Psoas muscle (tissue), 8 donors: Measurements from ENCODE around the gene MUC2. TPM values are rescaled to one million over a fixed set of nuclear protein-coding genes. Genes with fewer than 3 reads are reported as not detected.
A peak's percentile ranks its signal among the peaks of the same experiment; 100 is the strongest.

Source experiments
- ATAC-seq, 4 donors: fragments of 200-7000 bp; cut with Tn5 transposase; one replicate each; pipeline ENCODE4 v1.9.1; 2020; ENCODE audit warnings: moderate library complexity in 3 of 4, mild to moderate bottlenecking in 2 of 4
- DNase-seq, 2 donors: peaks; one replicate each; pipeline ENCODE4 v3.0.0-alpha.2; 2020
- H3K27ac ChIP-seq: fragments of 200-600 bp; one replicate; pipeline ENCODE4 v1.8.0; 2022
- H3K27me3 ChIP-seq, 3 donors: fragments of 200-600 bp in 1 of 3; one replicate each; pipeline versions ENCODE4 v1.6.1 to v1.8.0; 2013 to 2022; ENCODE audit warnings: low read length in 2 of 3, mild to moderate bottlenecking in 2 of 3, moderate library complexity in 1 of 3; ENCODE audit not compliant: insufficient read depth in 3 of 3
- H3K36me3 ChIP-seq, 2 donors: fragments of 200-600 bp in 1 of 2; one replicate each; pipeline versions ENCODE4 v1.6.1 to v1.8.0; 2013 to 2022; ENCODE audit warnings: low read depth in 1 of 2, mild to moderate bottlenecking in 1 of 2, moderate library complexity in 1 of 2; ENCODE audit not compliant: insufficient read depth in 1 of 2
- H3K4me1 ChIP-seq: fragments of 200-600 bp; one replicate; pipeline ENCODE4 v1.8.0; 2022
- H3K4me3 ChIP-seq: fragments of 200-600 bp; one replicate; pipeline ENCODE4 v1.8.0; 2022; ENCODE audit warnings: mild to moderate bottlenecking
- H3K9me3 ChIP-seq: fragments of 200-600 bp; one replicate; pipeline ENCODE4 v1.8.0; 2022
- WGBS, 3 donors: extraction: QIAGEN DNeasy Blood & Tissue Kit; methylation state at CpG; one replicate each; pipeline versions ENCODE4 v1.1.6 to v1.1.7; 2013; 5-methylcytosine and 5-hydroxymethylcytosine counted together
- intact Hi-C, 2 donors: fragments of 100-400 bp; cut with DNase I; formaldehyde crosslinking; loops; one replicate each; pipeline versions ENCODE4 v1.11.0 to v1.14.2; 2022
- polyA plus RNA-seq, 3 donors: library from polyadenylated mRNA; stranded (reverse); fragments of 200-250 nt; gene quantifications; one replicate each; pipeline ENCODE4 v1.2.3, GENCODE V29; 2013
- total RNA-seq, 4 donors: library from RNA; stranded (reverse); fragmentation: NEBNext Ultra II Directional in 2 of 4; extraction: Animal tissue kit (Norgen Biotek cat#: 25700) in 2 of 4; gene quantifications; one replicate each; pipeline versions ENCODE4 v1.2.1 to v1.2.4, GENCODE V29; 2021 to 2023
- TF ChIP-seq, protein P1 (sequence below): fragments of 200-600 bp; IDR thresholded peaks from one replicate; pipeline ENCODE4 v1.8.0; 2022; ENCODE audit warnings: antibody characterized with exemption
- donor health status: healthy with polysubstance abuse.
- donor health status: DM: no; HTN: no; CAD: no; lungs with moderate emphysema.
- donor health status: Bipolar disorder and iron deficiency.
- donor health status: healthy.
- donor health status: DM: yes; HTN: yes; CAD: no.
- donor health status: DM: no; HTN: no; CAD: no.
- donor health status: DM: no; HTN: no; CAD: no.
- donor health status: DM: yes; HTN: yes; CAD: no.

Gene MUC2
- total and polyA plus RNA-seq, 7 donors: under 0.01 to 0.44 (median 0.02) TPM; not detected in 2

DNA sequence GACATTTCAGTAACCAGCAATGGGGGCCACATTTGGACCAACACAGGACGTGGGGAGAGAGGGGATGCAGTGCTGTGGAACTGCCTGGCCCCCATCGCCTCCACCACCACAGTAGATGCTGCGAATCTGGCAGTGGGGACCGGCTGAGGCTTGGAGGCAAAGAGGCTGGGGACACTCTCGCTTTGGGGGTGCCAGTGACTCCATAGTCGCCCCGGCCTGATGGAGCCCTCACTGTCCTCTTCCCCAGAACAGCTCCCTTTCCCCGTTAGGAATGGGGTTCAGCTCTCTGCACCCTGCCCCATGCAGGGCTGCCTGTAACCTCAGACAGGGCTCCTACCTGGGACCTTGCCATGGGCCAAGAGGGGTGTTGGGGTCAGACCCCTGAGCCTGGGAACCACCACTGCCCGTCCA, 1.8 kb upstream of the MUC2 start:
- H3K9me3 ChIP-seq: no peaks in the 10 kb centered on the region
- no peaks in the 10 kb centered on the region for H3K36me3 ChIP-seq
- no peak overlapping the region for H3K4me3 ChIP-seq
- H3K27me3 ChIP-seq: peaks cover 0 to 15% (median 2%) of the 10 kb centered on the region in 3 donors
- TF ChIP-seq, protein P1, sequence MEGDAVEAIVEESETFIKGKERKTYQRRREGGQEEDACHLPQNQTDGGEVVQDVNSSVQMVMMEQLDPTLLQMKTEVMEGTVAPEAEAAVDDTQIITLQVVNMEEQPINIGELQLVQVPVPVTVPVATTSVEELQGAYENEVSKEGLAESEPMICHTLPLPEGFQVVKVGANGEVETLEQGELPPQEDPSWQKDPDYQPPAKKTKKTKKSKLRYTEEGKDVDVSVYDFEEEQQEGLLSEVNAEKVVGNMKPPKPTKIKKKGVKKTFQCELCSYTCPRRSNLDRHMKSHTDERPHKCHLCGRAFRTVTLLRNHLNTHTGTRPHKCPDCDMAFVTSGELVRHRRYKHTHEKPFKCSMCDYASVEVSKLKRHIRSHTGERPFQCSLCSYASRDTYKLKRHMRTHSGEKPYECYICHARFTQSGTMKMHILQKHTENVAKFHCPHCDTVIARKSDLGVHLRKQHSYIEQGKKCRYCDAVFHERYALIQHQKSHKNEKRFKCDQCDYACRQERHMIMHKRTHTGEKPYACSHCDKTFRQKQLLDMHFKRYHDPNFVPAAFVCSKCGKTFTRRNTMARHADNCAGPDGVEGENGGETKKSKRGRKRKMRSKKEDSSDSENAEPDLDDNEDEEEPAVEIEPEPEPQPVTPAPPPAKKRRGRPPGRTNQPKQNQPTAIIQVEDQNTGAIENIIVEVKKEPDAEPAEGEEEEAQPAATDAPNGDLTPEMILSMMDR: no peak
- 77 to 86% (median 80%) methylated on average over 9 of the region's 9 CpGs for WGBS, 3 donors
- peak in 2 of 4 donors; percentile 9 to 13 for ATAC-seq
- H3K27ac ChIP-seq: no peak overlapping the region
- intact Hi-C loops: no loop called here
- H3K4me1 ChIP-seq: peaks cover 8% of the 10 kb centered on the region
- peak in 1 of 2 donors; percentile 32 for DNase-seq

DNA sequence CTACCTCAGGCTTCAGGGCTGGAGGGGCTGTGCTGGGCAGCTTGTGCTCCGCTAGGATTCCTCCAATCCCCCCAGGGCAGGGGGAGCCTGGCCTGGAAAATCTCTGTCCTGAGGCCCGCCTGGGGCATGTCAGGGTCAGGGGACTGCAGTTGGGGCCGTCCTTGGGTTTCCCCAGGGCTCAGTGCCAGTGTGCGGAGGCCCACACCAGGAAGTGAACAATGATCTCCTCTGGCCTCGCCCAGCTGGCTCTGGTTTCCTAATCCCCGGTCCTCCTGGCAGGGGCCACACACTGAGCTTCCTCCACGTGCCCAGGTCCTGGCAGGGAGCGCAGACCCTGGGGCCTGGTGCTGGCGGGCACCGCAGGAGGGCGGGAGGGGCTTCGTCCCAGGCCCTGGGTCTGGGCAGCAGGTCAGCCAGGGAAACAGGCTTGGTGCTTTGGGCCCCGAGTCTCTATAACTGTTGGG, 1.4 kb upstream of the MUC2 start:
- ATAC-seq (peak; percentile 70 to 90 (median 78)), DNase-seq (peak; percentile 38 to 76)
- Histone ChIP-seq H3K4me1 (peaks cover 8% of the 10 kb centered on the region), H3K27me3 (peaks cover 0 to 15% (median 2%) of the 10 kb centered on the region in 3 donors), H3K27ac (no peak overlapping the region), H3K36me3 (no peaks in the 10 kb centered on the region), H3K9me3 (no peaks in the 10 kb centered on the region), H3K4me3 (no peak overlapping the region)
- WGBS, 3 donors: 9 to 11% (median 11%) methylated on average over 12 to 13 of the region's 13 CpGs
- TF ChIP-seq, protein P1: no peak
- intact Hi-C loops: no loop called here

DNA sequence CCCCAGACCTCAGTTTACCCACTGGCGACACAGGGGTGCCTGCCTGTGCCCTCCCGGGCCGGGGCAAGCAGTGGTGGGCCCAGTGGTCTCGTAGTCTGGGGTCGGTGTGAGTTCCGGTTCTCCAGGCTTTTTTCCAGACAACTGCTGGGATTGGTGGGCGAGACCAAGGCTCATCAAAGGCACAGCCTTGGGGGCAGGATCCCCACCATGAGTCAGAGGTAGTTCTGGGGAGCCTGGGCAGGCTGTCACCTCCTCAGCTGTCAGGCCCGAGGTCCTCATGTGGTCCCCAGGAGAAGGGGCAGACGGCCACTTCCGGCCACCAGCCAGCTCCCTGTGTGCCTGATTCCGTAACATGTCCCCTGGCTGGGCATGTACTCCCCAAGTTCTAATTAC, 827 bp upstream of the MUC2 start:
- H3K4me3 ChIP-seq: no peak overlapping the region
- TF ChIP-seq, protein P1: no peak
- 73 to 82% (median 74%) methylated on average over 11 of the region's 11 CpGs for WGBS, 3 donors
- ATAC-seq: no peak
- no peak overlapping the region for H3K27ac ChIP-seq
- H3K27me3 ChIP-seq: peaks cover 0 to 15% (median 2%) of the 10 kb centered on the region in 3 donors
- H3K4me1 ChIP-seq: peaks cover 8% of the 10 kb centered on the region
- H3K9me3 ChIP-seq: no peaks in the 10 kb centered on the region
- intact Hi-C loops: no loop called here
- H3K36me3 ChIP-seq: no peaks in the 10 kb centered on the region
- no peak for DNase-seq

DNA sequence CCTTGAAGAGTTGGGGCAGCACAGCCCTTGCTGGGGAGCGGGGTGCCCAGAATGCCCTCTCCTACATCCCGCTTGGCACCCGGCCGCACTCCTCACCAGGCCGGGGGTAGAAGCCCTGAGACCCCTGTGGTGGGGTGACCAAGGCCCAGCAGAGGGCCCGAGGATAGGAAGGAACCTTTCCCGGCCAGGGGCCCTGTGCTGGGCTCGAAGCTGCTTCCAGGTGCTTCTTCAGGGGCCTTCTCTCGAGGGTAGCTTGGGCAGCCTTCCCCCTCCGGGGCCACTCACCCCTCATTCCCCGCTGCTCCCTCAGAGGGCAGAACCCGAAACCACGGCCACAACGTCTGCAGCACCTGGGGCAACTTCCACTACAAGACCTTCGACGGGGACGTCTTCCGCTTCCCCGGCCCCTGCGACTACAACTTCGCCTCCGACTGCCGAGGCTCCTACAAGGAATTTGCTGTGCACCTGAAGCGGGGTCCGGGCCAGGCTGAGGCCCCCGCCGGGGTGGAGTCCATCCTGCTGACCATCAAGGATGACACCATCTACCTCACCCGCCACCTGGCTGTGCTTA, 752 bp downstream of the MUC2 start:
- Histone ChIP-seq H3K4me1 (peaks cover 8% of the 10 kb centered on the region), H3K36me3 (no peaks in the 10 kb centered on the region), H3K27ac (no peak overlapping the region), H3K4me3 (no peak overlapping the region), H3K9me3 (no peaks in the 10 kb centered on the region), H3K27me3 (peaks cover 0 to 15% (median 2%) of the 10 kb centered on the region in 3 donors)
- intact Hi-C loops: no loop called here
- DNase-seq (peak; percentile 14 to 50), ATAC-seq (no peak)
- TF ChIP-seq, protein P1: no peak
- WGBS, 3 donors: 89 to 92% (median 91%) methylated on average over 28 of the region's 28 CpGs
